Measurements from ENCODE around the gene LCLAT1. TPM values are rescaled to one million over a fixed set of nuclear protein-coding genes. Genes with fewer than 3 reads are reported as not detected.

Gene LCLAT1
- total and polyA plus RNA-seq, 12 donors: 8.0 to 56.4 (median 42.7) TPM

GRCh38 chr2:30675758-30676157 lies 228.7 kb downstream of the LCLAT1 start:
- DNase-seq: no peak
- no peak for TF ChIP-seq CTCF (IDR thresholded peaks at IDR 0.05)
- Histone ChIP-seq H3K4me1 (no peaks in the 10 kb centered on the region), H3K27me3 (no peaks in the 10 kb centered on the region), H3K9me3 (peaks cover 0 to 2% (median 0%) of the 10 kb centered on the region in 11 donors), H3K27ac (no peak overlapping the region), H3K36me3 (no peaks in the 10 kb centered on the region), H3K4me3 (no peak overlapping the region)
- ATAC-seq: no peak
- WGBS, 2 donors: 90 to 91% methylated on average over 2 of the region's 2 CpGs
- intact Hi-C loops (cut with DNase I): no loop called here

- Histone ChIP-seq H3K27me3 (no peaks in the 10 kb centered on the region), H3K4me3 (no peak overlapping the region), H3K4me1 (no peaks in the 10 kb centered on the region), H3K36me3 (no peaks in the 10 kb centered on the region), H3K9me3 (no peaks in the 10 kb centered on the region), H3K27ac (no peak overlapping the region)
- TF ChIP-seq CTCF (IDR thresholded peaks at IDR 0.05): no peak
- ATAC-seq: no peak
- DNase-seq: no peak
- intact Hi-C loops (cut with DNase I): no loop called here
Observed at GRCh38 chr2:30677231-30677630, 230.2 kb downstream of the LCLAT1 start.

DNA sequence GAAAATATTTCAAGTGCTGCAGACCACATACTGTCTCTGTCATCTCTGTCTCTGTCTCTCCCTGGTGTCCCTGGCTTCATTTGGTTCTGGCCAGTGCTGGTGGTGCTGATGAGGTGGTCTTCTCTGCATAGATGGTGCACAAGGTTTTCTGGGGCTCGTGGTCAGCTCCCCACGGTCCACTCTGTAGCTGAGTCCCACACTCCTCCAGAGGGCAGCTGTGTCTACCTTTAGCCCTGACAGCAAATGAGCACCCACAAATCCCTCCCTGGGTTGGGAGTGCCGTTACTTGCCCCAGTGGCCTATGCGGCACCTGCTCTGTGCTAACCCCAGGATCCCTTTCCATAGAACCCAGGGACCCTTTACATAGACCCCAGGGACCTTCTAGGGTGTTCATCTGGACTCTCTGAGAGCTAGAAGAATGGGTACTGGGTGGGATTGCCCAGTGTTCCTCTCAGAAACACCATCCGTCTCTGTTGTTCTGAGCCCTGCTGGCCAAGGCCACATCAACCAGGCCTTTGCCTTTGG lies 230.9 kb downstream of the LCLAT1 start:
- H3K36me3 ChIP-seq: no peaks in the 10 kb centered on the region
- TF ChIP-seq CTCF (IDR thresholded peaks at IDR 0.05): no peak
- 93 to 98% methylated on average over 5 of the region's 5 CpGs for WGBS, 2 donors

DNA sequence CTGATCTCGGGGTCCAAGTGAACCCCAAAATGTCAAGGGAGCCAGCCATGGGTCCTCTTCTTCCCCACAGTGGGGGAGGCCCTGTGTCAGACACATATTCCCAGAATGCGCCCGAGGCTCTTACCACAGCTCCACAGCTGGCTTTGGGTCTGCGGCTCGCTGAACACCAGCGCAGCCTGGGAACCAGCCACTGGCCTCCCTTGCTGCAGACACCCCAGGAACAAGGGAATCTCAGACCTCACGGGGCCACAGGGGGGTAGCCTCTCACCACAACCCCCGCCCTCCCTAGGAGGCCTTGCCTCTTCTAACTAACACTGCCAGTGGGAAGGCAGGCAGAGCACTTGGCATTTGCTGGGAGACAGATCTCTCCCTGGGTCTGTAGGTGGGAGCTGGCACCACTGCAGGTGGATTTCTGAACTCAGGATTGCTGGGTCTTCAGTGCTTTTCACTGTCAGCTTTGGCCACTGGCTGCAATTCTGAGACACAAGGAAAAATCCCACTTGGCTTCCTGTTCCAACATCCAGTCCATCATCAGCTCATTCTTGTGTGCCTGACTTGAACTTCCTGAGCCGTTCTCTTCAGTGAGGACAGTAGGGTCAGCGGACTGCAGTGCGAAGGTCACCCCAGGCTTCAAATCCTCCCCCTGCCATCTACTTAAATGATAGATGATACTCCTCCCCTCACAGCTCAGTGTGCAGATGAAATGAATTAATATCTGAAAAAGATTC lies 231.5 kb downstream of the LCLAT1 start:
- WGBS, 2 donors: 79 to 80% methylated on average over 11 of the region's 11 CpGs
- intact Hi-C loops (cut with DNase I): no loop called here
- no peaks in the 10 kb centered on the region for H3K36me3 ChIP-seq
- DNase-seq (no peak), ATAC-seq (peak in 1 of 8 donors; percentile 35)
- no peaks in the 10 kb centered on the region for H3K4me1 ChIP-seq
- H3K27ac ChIP-seq: no peak overlapping the region
- H3K4me3 ChIP-seq: no peak overlapping the region
- H3K9me3 ChIP-seq: no peaks in the 10 kb centered on the region
- TF ChIP-seq CTCF (IDR thresholded peaks at IDR 0.05): no peak
- no peaks in the 10 kb centered on the region for H3K27me3 ChIP-seq

More for the DNA sequence above, 230.9 kb downstream of the LCLAT1 start:
- no peak overlapping the region for H3K4me3 ChIP-seq
- no peak for DNase-seq
- ATAC-seq: peak in 2 of 8 donors; percentile 9 to 26
- no peaks in the 10 kb centered on the region for H3K4me1 ChIP-seq
- intact Hi-C loops (cut with DNase I): no loop called here
- no peaks in the 10 kb centered on the region for H3K27me3 ChIP-seq
- no peaks in the 10 kb centered on the region for H3K9me3 ChIP-seq
- no peak overlapping the region for H3K27ac ChIP-seq

Measured in heart right ventricle (tissue), 16 donors.